Ovary (tissue), 3 donors: ENCODE measurements around the gene SEC31B.

Experiments used
- POLR2A ChIP-seq: fragments of 450-650 bp; IDR thresholded peaks from one replicate; pipeline ENCODE4 v1.6.1; 2017; ENCODE audit warnings: antibody characterized with exemption, mild to moderate bottlenecking, moderate library complexity
- TF ChIP-seq, protein P1 (sequence below), 3 donors: fragments of 450-650 bp in 2 of 3; fragments of 200-600 bp in 1 of 3; IDR thresholded peaks; one replicate each; pipeline versions ENCODE4 v1.5.1 to v1.8.0; 2016 to 2022; ENCODE audit warnings: antibody characterized with exemption in 3 of 3, mild to moderate bottlenecking in 1 of 3
- donor health status: DM: no; HTN: no; CAD: no.

DNA sequence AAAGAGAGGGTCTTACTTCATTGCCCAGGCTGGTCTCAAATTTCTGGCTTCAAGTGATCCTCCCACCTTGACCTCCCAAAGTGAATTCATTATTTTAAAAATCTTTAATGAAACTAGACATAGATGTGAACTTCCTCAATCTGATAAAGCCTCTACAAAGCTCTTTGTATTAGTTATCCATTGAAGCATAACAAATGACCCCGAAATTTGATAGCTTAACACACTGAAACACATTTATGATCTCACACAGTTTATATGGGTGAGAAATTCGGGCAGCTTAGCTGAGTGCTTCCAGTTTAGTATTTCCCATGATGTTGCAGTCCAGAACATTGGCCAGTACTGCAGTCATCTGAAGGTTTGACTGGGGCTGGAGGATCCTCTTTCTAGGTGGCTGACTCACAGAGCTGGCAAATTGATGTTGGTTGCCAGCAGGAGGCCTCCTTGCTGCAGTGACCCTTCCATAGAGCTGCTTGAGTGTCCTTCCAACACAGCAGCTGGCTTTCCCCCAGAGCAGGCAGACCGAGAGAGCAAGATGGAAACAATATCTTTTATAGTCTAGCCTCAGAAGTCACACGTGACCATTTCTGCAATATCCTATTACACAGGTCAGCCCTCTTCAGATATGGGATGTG lies 73.4 kb downstream of the SEC31B start:
- TF ChIP-seq, protein P1, sequence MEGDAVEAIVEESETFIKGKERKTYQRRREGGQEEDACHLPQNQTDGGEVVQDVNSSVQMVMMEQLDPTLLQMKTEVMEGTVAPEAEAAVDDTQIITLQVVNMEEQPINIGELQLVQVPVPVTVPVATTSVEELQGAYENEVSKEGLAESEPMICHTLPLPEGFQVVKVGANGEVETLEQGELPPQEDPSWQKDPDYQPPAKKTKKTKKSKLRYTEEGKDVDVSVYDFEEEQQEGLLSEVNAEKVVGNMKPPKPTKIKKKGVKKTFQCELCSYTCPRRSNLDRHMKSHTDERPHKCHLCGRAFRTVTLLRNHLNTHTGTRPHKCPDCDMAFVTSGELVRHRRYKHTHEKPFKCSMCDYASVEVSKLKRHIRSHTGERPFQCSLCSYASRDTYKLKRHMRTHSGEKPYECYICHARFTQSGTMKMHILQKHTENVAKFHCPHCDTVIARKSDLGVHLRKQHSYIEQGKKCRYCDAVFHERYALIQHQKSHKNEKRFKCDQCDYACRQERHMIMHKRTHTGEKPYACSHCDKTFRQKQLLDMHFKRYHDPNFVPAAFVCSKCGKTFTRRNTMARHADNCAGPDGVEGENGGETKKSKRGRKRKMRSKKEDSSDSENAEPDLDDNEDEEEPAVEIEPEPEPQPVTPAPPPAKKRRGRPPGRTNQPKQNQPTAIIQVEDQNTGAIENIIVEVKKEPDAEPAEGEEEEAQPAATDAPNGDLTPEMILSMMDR (IDR thresholded peaks at IDR 0.05), result no peak
- TF ChIP-seq POLR2A, result no peak
